Thyroid gland (tissue), 4 donors: ENCODE results near the gene SLC25A22. TPM values are rescaled to one million over a fixed set of nuclear protein-coding genes. Genes with fewer than 3 reads are reported as not detected.

Source experiments
- DNase-seq, 2 donors: peaks; one replicate each; pipeline ENCODE4 v3.0.0-alpha.2; 2019
- H3K27ac ChIP-seq, 3 donors: fragments of 200-600 bp; sonication (generic); 1 replicate in 2 of 3; 2 replicates in 1 of 3; pipeline ENCODE4 v1.5.1; 2016 to 2019; ENCODE audit warnings: mild to moderate bottlenecking in 1 of 3, moderate library complexity in 1 of 3
- H3K27me3 ChIP-seq: fragments of 200-600 bp; sonication (generic); one replicate; pipeline ENCODE4 v1.5.1; 2019
- H3K36me3 ChIP-seq, 2 donors: fragments of 200-600 bp; sonication (generic); one replicate each; pipeline ENCODE4 v1.5.1; 2016 to 2019
- H3K4me1 ChIP-seq, 2 donors: fragments of 200-600 bp; sonication (generic); one replicate each; pipeline ENCODE4 v1.5.1; 2017 to 2019
- H3K4me3 ChIP-seq, 3 donors: fragments of 200-600 bp; sonication (generic); replicated peaks in 1 of 3; 1 replicate in 2 of 3; 2 replicates in 1 of 3; pipeline ENCODE4 v1.5.1; 2016; ENCODE audit warnings: mild to moderate bottlenecking in 1 of 3
- H3K9me3 ChIP-seq: fragments of 200-600 bp; sonication (generic); one replicate; pipeline ENCODE4 v1.5.1; 2017
- POLR2A ChIP-seq, 2 donors: fragments of 450-650 bp; IDR thresholded peaks; one replicate each; pipeline ENCODE4 v1.6.1; 2017; ENCODE audit warnings: antibody characterized with exemption in 2 of 2, mild to moderate bottlenecking in 2 of 2, moderate library complexity in 1 of 2
- WGBS, 2 donors: methylation state at CpG; one replicate each; pipeline ENCODE4 v1.1.5; 2017; 5-methylcytosine and 5-hydroxymethylcytosine counted together
- intact Hi-C: fragments of 100-400 bp; cut with DNase I; formaldehyde crosslinking; loops from one replicate; pipeline ENCODE4 v1.15.1; 2023
- total RNA-seq, 4 donors: library from RNA; depleted of rRNA; stranded (reverse); fragments of >200 nt; gene quantifications; one replicate each; pipeline ENCODE4 v1.2.3, GENCODE V29; 2016
- TF ChIP-seq, protein P1 (sequence below), 6 experiments: fragments of 200-600 bp in 3 of 6; fragments of 450-650 bp in 3 of 6; sonication (generic) in 3 of 6; IDR thresholded peaks; one replicate each; pipeline ENCODE4 v1.5.1; 2016 to 2019; ENCODE audit warnings: antibody characterized with exemption in 6 of 6, mild to moderate bottlenecking in 2 of 6, inconsistent platforms in 1 of 6, moderate library complexity in 1 of 6

SLC25A22 gene
- total RNA-seq, 4 donors from 2014 or later: 5.1 to 13.1 (median 7.8) TPM

DNA sequence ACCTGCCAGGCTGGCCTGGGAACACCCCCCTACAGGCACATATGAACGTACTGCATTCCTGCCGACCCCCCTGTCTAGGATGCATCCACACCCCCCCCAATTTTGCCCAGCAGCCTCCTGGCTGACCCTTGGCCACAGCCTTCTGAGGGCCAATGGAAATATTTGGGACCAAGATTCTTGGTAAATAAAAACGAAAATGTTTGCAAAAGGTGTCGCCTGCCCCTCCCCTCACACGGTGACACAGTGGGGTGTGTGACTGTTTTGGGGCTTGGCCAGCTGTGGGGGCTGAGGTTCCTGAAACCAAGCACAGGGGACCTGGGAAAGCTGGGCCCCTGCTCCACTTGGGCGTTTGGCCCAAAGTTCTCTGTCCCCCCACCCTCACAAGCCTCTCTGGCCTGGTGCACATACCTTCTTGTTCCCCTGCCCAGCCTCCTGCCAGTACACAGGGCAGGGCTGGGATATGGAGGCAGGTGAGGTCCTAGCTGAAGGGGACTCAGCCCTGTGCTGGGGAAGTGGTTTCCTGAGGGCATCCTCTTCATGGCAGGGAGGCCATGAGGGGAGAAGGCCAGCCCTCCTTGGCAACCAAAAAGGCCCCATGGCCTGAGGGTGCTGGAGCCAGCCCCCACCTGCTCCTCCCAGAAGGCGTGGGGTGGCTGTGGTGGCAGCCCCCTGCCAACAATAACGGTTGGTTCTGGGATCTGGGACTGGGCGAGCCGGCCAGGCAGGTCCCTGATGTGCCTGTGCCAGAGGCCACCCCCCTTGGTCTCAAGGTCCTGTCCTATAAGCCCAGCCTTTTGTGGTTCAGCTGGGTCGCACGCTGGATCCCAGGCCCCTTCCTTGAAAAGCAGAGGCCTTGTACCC is 27.5 kb upstream of the SLC25A22 start:
- DNase-seq: no peak
- WGBS, 2 donors: 80 to 87% methylated on average over 8 to 10 of the region's 12 CpGs
- Histone ChIP-seq H3K36me3 (peaks cover 28 to 36% of the 10 kb centered on the region in 2 donors), H3K27ac (no peak overlapping the region), H3K4me3 (no peak overlapping the region), H3K27me3 (no peaks in the 10 kb centered on the region), H3K9me3 (no peaks in the 10 kb centered on the region), H3K4me1 (peaks cover 48 to 58% of the 10 kb centered on the region in 2 donors)
- TF ChIP-seq, protein P1, sequence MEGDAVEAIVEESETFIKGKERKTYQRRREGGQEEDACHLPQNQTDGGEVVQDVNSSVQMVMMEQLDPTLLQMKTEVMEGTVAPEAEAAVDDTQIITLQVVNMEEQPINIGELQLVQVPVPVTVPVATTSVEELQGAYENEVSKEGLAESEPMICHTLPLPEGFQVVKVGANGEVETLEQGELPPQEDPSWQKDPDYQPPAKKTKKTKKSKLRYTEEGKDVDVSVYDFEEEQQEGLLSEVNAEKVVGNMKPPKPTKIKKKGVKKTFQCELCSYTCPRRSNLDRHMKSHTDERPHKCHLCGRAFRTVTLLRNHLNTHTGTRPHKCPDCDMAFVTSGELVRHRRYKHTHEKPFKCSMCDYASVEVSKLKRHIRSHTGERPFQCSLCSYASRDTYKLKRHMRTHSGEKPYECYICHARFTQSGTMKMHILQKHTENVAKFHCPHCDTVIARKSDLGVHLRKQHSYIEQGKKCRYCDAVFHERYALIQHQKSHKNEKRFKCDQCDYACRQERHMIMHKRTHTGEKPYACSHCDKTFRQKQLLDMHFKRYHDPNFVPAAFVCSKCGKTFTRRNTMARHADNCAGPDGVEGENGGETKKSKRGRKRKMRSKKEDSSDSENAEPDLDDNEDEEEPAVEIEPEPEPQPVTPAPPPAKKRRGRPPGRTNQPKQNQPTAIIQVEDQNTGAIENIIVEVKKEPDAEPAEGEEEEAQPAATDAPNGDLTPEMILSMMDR (IDR thresholded peaks at IDR 0.05): no peak
- TF ChIP-seq POLR2A (IDR thresholded peaks at IDR 0.05): no peak
- intact Hi-C loops: loop anchor here (10.0 kb wide), 1 partner anchor 89 kb away; the partner anchor contains the start of gene CHID1

DNA sequence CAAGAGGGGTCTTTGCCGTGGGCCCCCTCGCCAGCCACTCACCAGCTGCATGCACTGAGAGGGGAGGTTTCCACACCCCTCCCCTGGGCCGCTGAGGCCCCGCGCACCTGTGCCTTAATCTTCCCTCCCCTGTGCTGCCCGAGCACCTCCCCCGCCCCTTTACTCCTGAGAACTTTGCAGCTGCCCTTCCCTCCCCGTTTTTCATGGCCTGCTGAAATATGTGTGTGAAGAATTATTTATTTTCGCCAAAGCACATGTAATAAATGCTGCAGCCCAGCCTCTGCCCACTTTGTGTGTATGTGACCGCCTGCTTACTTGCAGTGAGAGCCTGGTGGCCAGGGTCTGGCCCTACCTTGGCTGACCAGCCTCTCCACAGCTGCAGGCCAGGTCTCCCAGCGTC is 26.9 kb upstream of the SLC25A22 start:
- H3K9me3 ChIP-seq: no peaks in the 10 kb centered on the region
- TF ChIP-seq, protein P1 (IDR thresholded peaks at IDR 0.05): no peak
- no peak for TF ChIP-seq POLR2A (IDR thresholded peaks at IDR 0.05)
- 89 to 92% methylated on average over 10 to 11 of the region's 11 CpGs for WGBS, 2 donors
- no peak for DNase-seq
- H3K4me1 ChIP-seq: peaks cover 46 to 53% of the 10 kb centered on the region in 2 donors
- intact Hi-C loops: loop anchor here (10.0 kb wide), 1 partner anchor 90 kb away; the partner anchor contains the start of gene CHID1
- peaks cover 28 to 36% of the 10 kb centered on the region in 2 donors for H3K36me3 ChIP-seq
- H3K4me3 ChIP-seq: no peak overlapping the region
- no peaks in the 10 kb centered on the region for H3K27me3 ChIP-seq
- no peak overlapping the region for H3K27ac ChIP-seq

DNA sequence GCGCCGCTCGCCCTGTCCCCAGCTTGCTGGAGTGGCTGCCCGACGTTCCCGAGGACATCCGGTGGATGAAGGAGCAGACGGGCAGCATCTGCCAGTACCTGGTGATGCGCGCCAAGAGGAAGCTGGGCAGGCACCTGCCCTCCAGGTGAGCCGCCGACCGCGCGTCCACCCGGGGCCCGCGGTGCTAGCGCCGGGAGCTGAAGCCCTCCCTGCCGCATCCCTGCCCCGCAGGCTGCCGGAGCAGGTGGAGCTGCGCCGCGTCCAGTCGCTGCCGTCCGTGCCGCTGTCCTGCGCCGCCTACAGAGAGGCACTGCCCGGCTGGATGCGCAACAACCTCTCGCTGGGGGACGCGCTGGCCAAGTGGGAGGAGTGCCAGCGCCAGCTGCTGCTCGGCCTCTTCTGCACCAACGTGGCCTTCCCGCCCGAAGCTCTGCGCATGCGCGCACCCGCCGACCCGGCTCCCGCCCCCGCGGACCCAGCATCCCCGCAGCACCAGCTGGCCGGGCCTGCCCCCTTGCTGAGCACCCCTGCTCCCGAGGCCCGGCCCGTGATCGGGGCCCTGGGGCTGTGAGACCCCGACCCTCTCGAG is 26.3 kb upstream of the SLC25A22 start:
- no peak for TF ChIP-seq POLR2A (IDR thresholded peaks at IDR 0.05)
- TF ChIP-seq, protein P1 (IDR thresholded peaks at IDR 0.05): no peak

DNA sequence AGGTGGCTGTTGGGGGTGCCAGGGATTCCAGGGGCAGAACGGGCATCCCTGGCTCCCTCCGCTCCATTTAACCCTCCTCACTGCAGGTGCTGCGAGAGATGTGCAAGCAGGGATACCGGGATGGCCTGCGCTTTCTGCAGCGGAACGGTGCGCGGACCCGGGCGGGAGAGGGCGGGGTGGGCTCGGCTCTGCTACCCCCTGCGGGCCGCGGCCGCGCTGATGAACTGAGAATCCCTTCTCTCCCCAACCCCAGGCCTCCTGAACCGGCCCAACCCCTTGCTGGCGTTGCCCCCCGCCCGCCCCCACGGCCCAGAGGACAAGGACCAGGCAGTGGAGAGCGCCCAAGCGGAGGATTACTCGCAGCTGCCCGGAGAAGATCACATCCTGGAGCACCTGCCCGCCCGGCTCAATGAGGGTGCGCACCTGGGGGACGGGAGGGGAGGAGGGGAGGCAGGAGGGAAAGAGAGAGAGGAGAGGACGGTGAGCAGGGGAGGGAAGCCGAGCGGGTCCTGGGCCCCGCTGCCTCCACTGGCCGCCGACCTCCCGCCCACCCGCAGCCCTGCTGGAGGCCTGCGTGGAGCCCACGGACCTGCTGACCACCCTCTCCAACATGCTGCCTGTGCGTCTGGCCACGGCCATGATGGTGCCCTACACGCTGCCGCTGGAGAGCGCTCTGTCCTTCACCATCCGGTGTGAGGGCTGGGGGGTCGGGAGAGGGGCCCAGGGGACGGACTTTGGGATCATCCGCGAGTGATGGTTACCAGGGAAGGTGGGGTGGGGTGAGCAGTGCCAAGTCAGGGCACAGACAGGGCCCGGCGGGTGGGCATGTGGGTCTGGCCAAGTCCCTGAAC is 25.6 kb upstream of the SLC25A22 start:
- Histone ChIP-seq H3K36me3 (peaks cover 28 to 36% of the 10 kb centered on the region in 2 donors), H3K27me3 (no peaks in the 10 kb centered on the region), H3K9me3 (no peaks in the 10 kb centered on the region), H3K4me3 (no peak overlapping the region), H3K4me1 (peaks cover 36 to 44% of the 10 kb centered on the region in 2 donors), H3K27ac (no peak overlapping the region)
- DNase-seq: no peak
- WGBS, 2 donors: 87 to 94% methylated on average over 15 to 37 of the region's 53 CpGs
- no peak for TF ChIP-seq POLR2A (IDR thresholded peaks at IDR 0.05)
- intact Hi-C loops: loop anchor here (10.0 kb wide), 1 partner anchor 91 kb away; the partner anchor contains the start of gene CHID1

More for the DNA sequence above, 26.3 kb upstream of the SLC25A22 start:
- no peak overlapping the region for H3K27ac ChIP-seq
- H3K4me3 ChIP-seq: no peak overlapping the region
- H3K4me1 ChIP-seq: peaks cover 41 to 48% of the 10 kb centered on the region in 2 donors
- H3K36me3 ChIP-seq: peaks cover 28 to 36% of the 10 kb centered on the region in 2 donors
- no peaks in the 10 kb centered on the region for H3K27me3 ChIP-seq
- DNase-seq: no peak
- H3K9me3 ChIP-seq: no peaks in the 10 kb centered on the region
- WGBS, 2 donors: 88 to 89% methylated on average over 31 to 36 of the region's 59 CpGs
- intact Hi-C loops: loop anchor here (10.0 kb wide), 1 partner anchor 90 kb away; the partner anchor contains the start of gene CHID1
